Neural cell (in vitro differentiated cells): ENCODE results near the gene VPS13D. TPM values are rescaled to one million over a fixed set of nuclear protein-coding genes. Genes with fewer than 3 reads are reported as not detected.

Experiments used
- H2AFZ ChIP-seq: fragments of 200-600, 300-800 bp; sonication (generic), shearing (Covaris generic); 2 replicates; pipeline ENCODE4 v1.6.0; 2014; ENCODE audit warnings: low read depth, mild to moderate bottlenecking, antibody characterized with exemption, low read length, moderate library complexity
- H3F3A ChIP-seq: fragments of 200-600 bp; shearing (Covaris generic); 2 replicates; pipeline ENCODE4 v1.6.1; 2016; ENCODE audit warnings: mild to moderate bottlenecking, moderate library complexity, mixed read lengths, antibody characterized with exemption, low read length; ENCODE audit not compliant: insufficient read depth, poor library complexity, severe bottlenecking
- H3K27ac ChIP-seq: fragments of 200-600, 300-800 bp; sonication (generic), shearing (Covaris generic); 2 replicates; pipeline ENCODE4 v1.5.1; 2014; ENCODE audit warnings: mild to moderate bottlenecking, low read length, moderate library complexity
- H3K27me3 ChIP-seq: fragments of 300-800, 200-600 bp; sonication (generic), shearing (Covaris generic); 2 replicates; pipeline ENCODE4 v1.6.0; 2014; ENCODE audit warnings: mild to moderate bottlenecking, low read depth, low read length, moderate library complexity; ENCODE audit not compliant: insufficient read depth
- H3K36me3 ChIP-seq: fragments of 300-800, 200-600 bp; sonication (generic), shearing (Covaris generic); 2 replicates; pipeline ENCODE4 v1.5.1; 2014; ENCODE audit warnings: mild to moderate bottlenecking, antibody characterized with exemption, low read length, moderate library complexity; ENCODE audit not compliant: insufficient read depth
- H3K4me2 ChIP-seq: fragments of 300-800, 200-600 bp; sonication (generic), shearing (Covaris generic); 2 replicates; pipeline ENCODE4 v1.6.0; 2014; ENCODE audit warnings: mild to moderate bottlenecking, low read length
- H3K4me3 ChIP-seq: fragments of 300-800, 200-600 bp; sonication (generic), shearing (Covaris generic); 2 replicates; pipeline ENCODE4 v1.5.1; 2014; ENCODE audit warnings: mild to moderate bottlenecking, low read length, moderate library complexity
- H3K79me2 ChIP-seq: fragments of 200-600 bp; shearing (Covaris generic); replicated peaks from 2 replicates; pipeline ENCODE4 v1.6.0; 2014; ENCODE audit warnings: mild to moderate bottlenecking, low read length, moderate library complexity; ENCODE audit not compliant: insufficient read depth
- H3K9ac ChIP-seq: fragments of 300-800, 200-600 bp; sonication (generic), shearing (Covaris generic); 2 replicates; pipeline ENCODE4 v1.6.1; 2016; ENCODE audit warnings: mild to moderate bottlenecking, low read length, mixed read lengths
- H3K9me2 ChIP-seq: fragments of 200-600 bp; shearing (Covaris generic); 2 replicates; pipeline ENCODE4 v1.6.1; 2016; ENCODE audit warnings: mild to moderate bottlenecking, low read length, mixed read lengths; ENCODE audit not compliant: insufficient read depth
- H3K9me3 ChIP-seq: fragments of 200-600, 300-800 bp; sonication (generic), shearing (Covaris generic); 2 replicates; pipeline ENCODE4 v1.6.1; 2016; ENCODE audit warnings: mild to moderate bottlenecking, mixed run types, low read length, moderate library complexity, mixed read lengths
- H4K20me1 ChIP-seq: fragments of 200-600 bp; shearing (Covaris generic); 2 replicates; pipeline ENCODE4 v1.6.1; 2016; ENCODE audit warnings: mild to moderate bottlenecking, mixed run types; ENCODE audit not compliant: insufficient read depth
- CTCF ChIP-seq: fragments of 450-650 bp; IDR thresholded peaks from 2 replicates; pipeline ENCODE4 v1.5.1; 2014; ENCODE audit warnings: antibody characterized with exemption, mild to moderate bottlenecking, moderate library complexity; ENCODE audit not compliant: poor library complexity, severe bottlenecking
- EP300 ChIP-seq: fragments of 450-650 bp; conservative IDR thresholded peaks from 2 replicates; pipeline ENCODE4 v1.6.1; 2014; ENCODE audit warnings: antibody characterized with exemption, mild to moderate bottlenecking, moderate library complexity; ENCODE audit not compliant: poor library complexity, severe bottlenecking
- EZH2 ChIP-seq: fragments of 200-600, 300-800 bp; shearing (Covaris generic), sonication (generic); IDR thresholded peaks from 2 replicates; pipeline ENCODE4 v1.6.1; 2014; ENCODE audit warnings: antibody characterized with exemption, low read length, borderline replicate concordance, mild to moderate bottlenecking; ENCODE audit not compliant: insufficient read depth, poor library complexity, severe bottlenecking
- MXI1 ChIP-seq: fragments of 450-650 bp; conservative IDR thresholded peaks from 2 replicates; pipeline ENCODE4 v1.6.1; 2014; ENCODE audit warnings: antibody characterized with exemption, mild to moderate bottlenecking; ENCODE audit not compliant: poor library complexity, severe bottlenecking
- POLR2AphosphoS5 ChIP-seq: IDR thresholded peaks from 2 replicates; pipeline ENCODE4 v1.6.1; 2012
- RAD21 ChIP-seq: fragments of 450-650 bp; conservative IDR thresholded peaks from 2 replicates; pipeline ENCODE4 v1.6.1; 2014; ENCODE audit warnings: antibody characterized with exemption, mild to moderate bottlenecking, moderate library complexity
- REST ChIP-seq: IDR thresholded peaks from 2 replicates; pipeline ENCODE4 v1.6.1; 2012; ENCODE audit warnings: borderline replicate concordance
- SMC3 ChIP-seq: fragments of 450-650 bp; conservative IDR thresholded peaks from 2 replicates; pipeline ENCODE4 v1.6.1; 2014; ENCODE audit warnings: antibody characterized with exemption, mild to moderate bottlenecking, moderate library complexity; ENCODE audit not compliant: poor library complexity
- TAF1 ChIP-seq: IDR thresholded peaks from 2 replicates; pipeline ENCODE4 v1.6.1; 2012; ENCODE audit warnings: low read depth
- polyA plus RNA-seq: library from polyadenylated mRNA; depleted of rRNA; stranded (reverse); fragments of >200 nt; gene quantifications from 2 replicates; pipeline ENCODE4 v1.2.3, GENCODE V29; 2014

VPS13D gene
- polyA plus RNA-seq, 1 donor from 2014 or later = 24.5 TPM

GRCh38 chr1:12524266-12524665 is 294.4 kb downstream of the VPS13D start:
- H3K27me3 ChIP-seq = no peaks in the 10 kb centered on the region
- H3F3A ChIP-seq = no peaks in the 10 kb centered on the region
- H3K9me3 ChIP-seq = no peaks in the 10 kb centered on the region
- no peaks in the 10 kb centered on the region for H4K20me1 ChIP-seq
- H3K4me3 ChIP-seq = no peak overlapping the region
- H2AFZ ChIP-seq = no peak overlapping the region
- no peak overlapping the region for H3K9ac ChIP-seq
- no peak overlapping the region for H3K4me2 ChIP-seq
- no peak for TF ChIP-seq REST
- H3K36me3 ChIP-seq = no peaks in the 10 kb centered on the region
- no peaks in the 10 kb centered on the region for H3K79me2 ChIP-seq
- H3K27ac ChIP-seq = no peak overlapping the region
- no peaks in the 10 kb centered on the region for H3K9me2 ChIP-seq

GRCh38 chr1:12525311-12526181 is 295.7 kb downstream of the VPS13D start:
- Histone ChIP-seq H3K79me2 (no peaks in the 10 kb centered on the region), H3K9me3 (no peaks in the 10 kb centered on the region), H3K4me2 (no peak overlapping the region), H4K20me1 (no peaks in the 10 kb centered on the region), H3K9ac (no peak overlapping the region), H3K36me3 (no peaks in the 10 kb centered on the region), H3K27ac (no peak overlapping the region), H3F3A (no peaks in the 10 kb centered on the region), H2AFZ (no peak overlapping the region), H3K27me3 (no peaks in the 10 kb centered on the region), H3K9me2 (no peaks in the 10 kb centered on the region), H3K4me3 (no peak overlapping the region)
- TF ChIP-seq REST (no peak), CTCF (no peak), TAF1 (no peak), MXI1 (no peak), SMC3 (no peak), EP300 (no peak), POLR2AphosphoS5 (no peak), EZH2 (no peak), RAD21 (no peak)
